CD4-positive, alpha-beta memory T cell (primary cell): ENCODE data around the gene NPC2. TPM values are rescaled to one million over a fixed set of nuclear protein-coding genes. Genes with fewer than 3 reads are reported as not detected.
"Not testable (repeated sequence)": the region's sequence is repeated elsewhere in the genome, so short reads cannot be mapped to it uniquely, and the experiment has no call there.

Experiments used
- CTCF ChIA-PET: fragments of 350-600 bp; sonication (Branson Sonifier 250); formaldehyde crosslinking; loops from one replicate; lab custom pipeline; 2021; ENCODE audit warnings: inconsistent platforms; ENCODE audit not compliant: partially characterized antibody; lab: Charles Lee
- POLR2A ChIA-PET: fragments of 350-600 bp; sonication (Branson Sonifier 250); formaldehyde crosslinking; loops from one replicate; lab custom pipeline; 2021; ENCODE audit not compliant: partially characterized antibody; lab: Charles Lee
- DNase-seq, 5 donors: peaks; one replicate each; pipeline versions ENCODE4 v3.0.0 to v3.0.0-alpha.2; 2020 to 2022; ENCODE audit warnings: mixed read lengths in 1 of 5
- H3K27ac ChIP-seq: one replicate; pipeline ENCODE4 v1.7.0; 2013; ENCODE audit warnings: low read depth, low read length
- H3K27me3 ChIP-seq: 2 replicates; pipeline ENCODE4 v1.7.0; 2013; ENCODE audit warnings: mild to moderate bottlenecking, low read length, moderate library complexity; ENCODE audit not compliant: insufficient read depth
- H3K36me3 ChIP-seq: 2 replicates; pipeline ENCODE4 v1.7.0; 2013; ENCODE audit warnings: mild to moderate bottlenecking, low read length, moderate library complexity; ENCODE audit not compliant: insufficient read depth
- H3K4me1 ChIP-seq: 2 replicates; pipeline ENCODE4 v1.7.0; 2013; ENCODE audit warnings: mild to moderate bottlenecking, low read length, moderate library complexity; ENCODE audit not compliant: insufficient read depth
- H3K4me3 ChIP-seq, 2 donors: one replicate each; pipeline ENCODE4 v1.7.0; 2013; ENCODE audit warnings: low read length in 2 of 2, mild to moderate bottlenecking in 1 of 2
- H3K9me3 ChIP-seq, 2 donors: one replicate each; pipeline ENCODE4 v1.7.0; 2013; ENCODE audit warnings: low read length in 2 of 2, control low read depth in 1 of 2; ENCODE audit not compliant: control insufficient read depth in 1 of 2
- H3K27ac Mint-ChIP-seq, 7 donors: one replicate each; pipeline ENCODE4 v1.8.0; 2020 to 2021; ENCODE audit warnings: mixed read lengths in 7 of 7, mild to moderate bottlenecking in 6 of 7, inconsistent platforms in 3 of 7, moderate library complexity in 3 of 7
- H3K27me3 Mint-ChIP-seq, 2 donors: one replicate each; pipeline ENCODE4 v1.8.0; 2020 to 2021; ENCODE audit warnings: mixed read lengths in 2 of 2
- H3K36me3 Mint-ChIP-seq, 2 donors: one replicate each; pipeline ENCODE4 v1.8.0; 2020 to 2021; ENCODE audit warnings: mixed read lengths in 2 of 2, inconsistent platforms in 1 of 2, mild to moderate bottlenecking in 1 of 2
- H3K4me1 Mint-ChIP-seq, 4 donors: one replicate each; pipeline ENCODE4 v1.8.0; 2020 to 2021; ENCODE audit warnings: mixed read lengths in 4 of 4, mild to moderate bottlenecking in 1 of 4
- H3K4me3 Mint-ChIP-seq, 8 donors: one replicate each; pipeline ENCODE4 v1.8.0; 2020 to 2021; ENCODE audit warnings: mixed read lengths in 8 of 8, mild to moderate bottlenecking in 7 of 8, moderate library complexity in 6 of 8, inconsistent platforms in 3 of 8
- H3K9me3 Mint-ChIP-seq, 8 donors: one replicate each; pipeline ENCODE4 v1.8.0; 2020 to 2021; ENCODE audit warnings: mixed read lengths in 8 of 8, mild to moderate bottlenecking in 5 of 8, inconsistent platforms in 3 of 8, moderate library complexity in 1 of 8
- intact Hi-C: fragments of 100-400 bp; cut with micrococcal nuclease; formaldehyde crosslinking; loops from one replicate; pipeline ENCODE4 v1.15.1; 2023
- polyA plus RNA-seq, 2 donors: library from polyadenylated mRNA; unstranded; fragments of 300-500 nt; fragmentation: Illumina TruSeq; gene quantifications; one replicate each; pipeline ENCODE4 v1.2.3, GENCODE V29; 2021
- total RNA-seq, 2 experiments: library from RNA; stranded (reverse); gene quantifications; one replicate each; pipeline ENCODE4 v1.2.3, GENCODE V29; 2021

The NPC2 gene
- 10 to 100 TPM; 50.9 to 54.2 TPM for total RNA-seq
- 10 to 100 TPM; 83.4 to 89.9 TPM for polyA plus RNA-seq

- intact Hi-C loops, result loop anchor here (1.0 to 10.0 kb wide), 9 partner anchors 126 to 1659 kb away; partner anchors contain the start of genes ABCD4, ACYP1, EIF2B2 and ERG28
- Histone ChIP-seq H3K36me3 (no peaks in the 10 kb centered on the region), H3K27ac (peak within 1 kb of the TSS; percentile 86), H3K27me3 (no peaks in the 10 kb centered on the region), H3K4me3 (peak within 1 kb of the TSS; percentile 79 to 89), H3K9me3 (no peaks in the 10 kb centered on the region), H3K4me1 (peaks cover 39% of the 10 kb centered on the region)
- peaks cover 24 to 31% (median 27%) of the 10 kb centered on the region in 4 donors for H3K4me1 Mint-ChIP-seq
- H3K27ac Mint-ChIP-seq, result peak within 1 kb of the TSS in 6 of 7 donors; percentile 91 to 97 (median 94)
- peaks cover 5 to 10% of the 10 kb centered on the region in 2 donors for H3K36me3 Mint-ChIP-seq
- ChIA-PET POLR2A (interaction anchor here (0.6 to 2.1 kb wide), 6 partner anchors 25 to 1434 kb away, joined by 3 to 9 read pairs (median 3); no protein-coding TSS in a partner anchor), CTCF (interaction anchor here (0.7 to 2.0 kb wide), 5 partner anchors 10 to 130 kb away, joined by 3 to 5 read pairs (median 3); partner anchors contain the start of gene LTBP2)
- H3K27me3 Mint-ChIP-seq, result no peaks in the 10 kb centered on the region
- H3K4me3 Mint-ChIP-seq, result no peak within 1 kb of the TSS
- peak in 1 of 5 donors; percentile 17 for DNase-seq
- H3K9me3 Mint-ChIP-seq, result no peaks in the 10 kb centered on the region
Observed at GRCh38 chr14:74492776-74493342, at the start of gene NPC2. Gene NPC2, minus strand, starts transcription at chr14:74493305. Its CDS starts 31 bp downstream, at chr14:74493274.

- Mint-ChIP-seq H3K36me3 (no peaks in the 10 kb centered on the region), H3K4me1 (no peaks in the 10 kb centered on the region), H3K27me3 (peaks cover 0 to 3% of the 10 kb centered on the region in 2 donors), H3K27ac (no peak overlapping the region), H3K4me3 (no peak overlapping the region), H3K9me3 (no peaks in the 10 kb centered on the region)
- ChIA-PET CTCF (no interaction called here), POLR2A (no interaction called here)
- H3K27me3 ChIP-seq, result no peaks in the 10 kb centered on the region
- H3K27ac ChIP-seq, result no peak overlapping the region
- H3K4me1 ChIP-seq, result no peaks in the 10 kb centered on the region
- DNase-seq, result no peak
- H3K9me3 ChIP-seq, result no peaks in the 10 kb centered on the region
- H3K36me3 ChIP-seq, result no peaks in the 10 kb centered on the region
- intact Hi-C loops, result no loop called here
- no peak overlapping the region for H3K4me3 ChIP-seq
Observed at GRCh38 chr14:74542056-74542685, 49.1 kb upstream of the NPC2 start.

GRCh38 chr14:74541225-74541624, 48.1 kb upstream of the NPC2 start:
- Mint-ChIP-seq H3K9me3 (no peaks in the 10 kb centered on the region), H3K4me1 (no peaks in the 10 kb centered on the region), H3K27ac (no peak overlapping the region), H3K4me3 (peak overlapping the region in 1 of 8 donors; percentile 5), H3K27me3 (peaks cover 0 to 1% of the 10 kb centered on the region in 2 donors), H3K36me3 (no peaks in the 10 kb centered on the region)
- Histone ChIP-seq H3K36me3 (no peaks in the 10 kb centered on the region), H3K4me1 (no peaks in the 10 kb centered on the region), H3K4me3 (no peak overlapping the region), H3K27ac (no peak overlapping the region), H3K9me3 (no peaks in the 10 kb centered on the region), H3K27me3 (no peaks in the 10 kb centered on the region)
- ChIA-PET CTCF (no interaction called here), POLR2A (no interaction called here)
- no peak for DNase-seq
- intact Hi-C loops, result no loop called here

- CTCF ChIA-PET, result no interaction called here
- Mint-ChIP-seq H3K36me3 (no peaks in the 10 kb centered on the region), H3K4me3 (no peak overlapping the region), H3K27me3 (peaks cover 0 to 1% of the 10 kb centered on the region in 2 donors), H3K9me3 (no peaks in the 10 kb centered on the region), H3K4me1 (no peaks in the 10 kb centered on the region), H3K27ac (peak overlapping the region in 1 of 7 donors; percentile 14)
- Histone ChIP-seq H3K4me1 (no peaks in the 10 kb centered on the region), H3K9me3 (no peaks in the 10 kb centered on the region), H3K36me3 (no peaks in the 10 kb centered on the region), H3K27me3 (no peaks in the 10 kb centered on the region), H3K27ac (no peak overlapping the region), H3K4me3 (no peak overlapping the region)
- no peak for DNase-seq
- POLR2A ChIA-PET, result no interaction called here
- intact Hi-C loops, result no loop called here
Observed at GRCh38 chr14:74539503-74539902, 46.4 kb upstream of the NPC2 start.

- Mint-ChIP-seq H3K27ac (peak overlapping the region in 1 of 7 donors; percentile 47), H3K4me3 (no peak overlapping the region), H3K4me1 (no peaks in the 10 kb centered on the region), H3K9me3 (no peaks in the 10 kb centered on the region), H3K27me3 (peaks cover 0 to 1% of the 10 kb centered on the region in 2 donors), H3K36me3 (no peaks in the 10 kb centered on the region)
- intact Hi-C loops, result no loop called here
- Histone ChIP-seq H3K4me1 (no peaks in the 10 kb centered on the region), H3K36me3 (no peaks in the 10 kb centered on the region), H3K27me3 (no peaks in the 10 kb centered on the region), H3K4me3 (no peak overlapping the region), H3K27ac (no peak overlapping the region), H3K9me3 (no peaks in the 10 kb centered on the region)
- POLR2A ChIA-PET, result no interaction called here
- CTCF ChIA-PET, result no interaction called here
- no peak for DNase-seq
Observed at GRCh38 chr14:74538411-74539391, 45.6 kb upstream of the NPC2 start.

GRCh38 chr14:74536336-74536735, 43.2 kb upstream of the NPC2 start:
- H3K9me3 ChIP-seq, H3K27me3 ChIP-seq, H3K4me3 ChIP-seq, H3K4me1 Mint-ChIP-seq, H3K27ac Mint-ChIP-seq, intact Hi-C loops, H3K27ac ChIP-seq, H3K4me3 Mint-ChIP-seq, H3K9me3 Mint-ChIP-seq, POLR2A ChIA-PET, H3K36me3 Mint-ChIP-seq, H3K36me3 ChIP-seq, H3K27me3 Mint-ChIP-seq, DNase-seq, CTCF ChIA-PET, H3K4me1 ChIP-seq: not testable (repeated sequence)
